Measurements from ENCODE around the gene CADM2. TPM values are rescaled to one million over a fixed set of nuclear protein-coding genes. Genes with fewer than 3 reads are reported as not detected.

Gene CADM2
- total RNA-seq, 6 donors from 2014 or later, result under 0.01 to 4.6 (median 1.2) TPM

DNA sequence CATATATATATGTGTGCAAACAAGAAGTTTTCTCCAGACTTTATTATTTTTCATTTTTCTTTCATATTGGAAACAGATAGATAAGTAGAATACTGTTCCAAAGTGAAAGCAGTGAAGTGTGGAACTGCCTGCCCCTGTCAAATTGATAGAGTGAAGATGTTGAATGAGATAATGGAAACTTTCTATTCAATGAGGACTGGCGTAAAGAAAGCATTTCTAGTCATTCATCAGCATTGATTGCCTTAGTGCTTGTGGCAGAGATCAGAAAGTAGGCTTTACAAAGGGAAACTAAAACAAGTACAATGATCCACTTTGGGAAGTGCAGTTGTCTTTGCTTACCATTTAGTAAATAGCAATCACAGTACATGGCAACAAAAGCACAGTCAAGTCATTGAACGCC, 300.0 kb downstream of the CADM2 start:
- Histone ChIP-seq H3K27ac (no peak overlapping the region), H3K9me3 (no peaks in the 10 kb centered on the region), H3K4me1 (no peaks in the 10 kb centered on the region), H3K27me3 (no peaks in the 10 kb centered on the region), H3K4me3 (no peak overlapping the region), H3K36me3 (no peaks in the 10 kb centered on the region)
- WGBS, 2 donors, result 72 to 76% methylated on average over 2 of the region's 2 CpGs
- no peak for DNase-seq
- no peak for ATAC-seq (ENCODE audit: low FRiP score in 2 of 2)
- TF ChIP-seq, protein P1, sequence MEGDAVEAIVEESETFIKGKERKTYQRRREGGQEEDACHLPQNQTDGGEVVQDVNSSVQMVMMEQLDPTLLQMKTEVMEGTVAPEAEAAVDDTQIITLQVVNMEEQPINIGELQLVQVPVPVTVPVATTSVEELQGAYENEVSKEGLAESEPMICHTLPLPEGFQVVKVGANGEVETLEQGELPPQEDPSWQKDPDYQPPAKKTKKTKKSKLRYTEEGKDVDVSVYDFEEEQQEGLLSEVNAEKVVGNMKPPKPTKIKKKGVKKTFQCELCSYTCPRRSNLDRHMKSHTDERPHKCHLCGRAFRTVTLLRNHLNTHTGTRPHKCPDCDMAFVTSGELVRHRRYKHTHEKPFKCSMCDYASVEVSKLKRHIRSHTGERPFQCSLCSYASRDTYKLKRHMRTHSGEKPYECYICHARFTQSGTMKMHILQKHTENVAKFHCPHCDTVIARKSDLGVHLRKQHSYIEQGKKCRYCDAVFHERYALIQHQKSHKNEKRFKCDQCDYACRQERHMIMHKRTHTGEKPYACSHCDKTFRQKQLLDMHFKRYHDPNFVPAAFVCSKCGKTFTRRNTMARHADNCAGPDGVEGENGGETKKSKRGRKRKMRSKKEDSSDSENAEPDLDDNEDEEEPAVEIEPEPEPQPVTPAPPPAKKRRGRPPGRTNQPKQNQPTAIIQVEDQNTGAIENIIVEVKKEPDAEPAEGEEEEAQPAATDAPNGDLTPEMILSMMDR (IDR thresholded peaks at IDR 0.05), result no peak
- TF ChIP-seq EP300 (IDR thresholded peaks at IDR 0.05), result no peak
- TF ChIP-seq POLR2AphosphoS5 (IDR thresholded peaks at IDR 0.05), result no peak
- TF ChIP-seq POLR2A (IDR thresholded peaks at IDR 0.05), result no peak

DNA sequence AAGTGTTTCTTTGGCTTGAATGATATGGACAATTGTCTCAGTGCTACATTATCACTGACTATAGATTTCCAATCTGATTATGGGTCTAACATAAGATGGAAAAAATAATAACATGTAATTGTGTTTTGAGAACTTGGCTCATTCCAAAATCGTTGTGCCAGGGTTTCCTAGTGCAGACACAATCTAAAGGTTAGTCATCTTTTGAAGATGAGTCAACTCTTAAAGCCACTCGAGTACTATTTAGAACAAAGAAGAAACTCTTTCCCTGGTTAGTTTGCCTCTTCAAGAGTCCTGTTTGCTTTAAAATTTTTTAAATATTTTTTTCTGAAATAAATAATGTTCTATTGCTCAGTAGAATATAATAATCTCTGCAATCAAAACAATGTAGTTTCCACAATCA, 301.0 kb downstream of the CADM2 start:
- no peaks in the 10 kb centered on the region for H3K36me3 ChIP-seq
- WGBS, 2 donors, result 67 to 68% methylated on average over 2 of the region's 2 CpGs
- TF ChIP-seq EP300 (IDR thresholded peaks at IDR 0.05) (no peak), POLR2A (IDR thresholded peaks at IDR 0.05) (no peak), POLR2AphosphoS5 (IDR thresholded peaks at IDR 0.05) (no peak)
- TF ChIP-seq, protein P1 (IDR thresholded peaks at IDR 0.05), result no peak
- no peaks in the 10 kb centered on the region for H3K4me1 ChIP-seq
- DNase-seq (no peak), ATAC-seq (ENCODE audit: low FRiP score in 2 of 2) (no peak)
- no peak overlapping the region for H3K27ac ChIP-seq
- H3K4me3 ChIP-seq, result no peak overlapping the region
- H3K27me3 ChIP-seq, result no peaks in the 10 kb centered on the region
- H3K9me3 ChIP-seq, result no peaks in the 10 kb centered on the region

DNA sequence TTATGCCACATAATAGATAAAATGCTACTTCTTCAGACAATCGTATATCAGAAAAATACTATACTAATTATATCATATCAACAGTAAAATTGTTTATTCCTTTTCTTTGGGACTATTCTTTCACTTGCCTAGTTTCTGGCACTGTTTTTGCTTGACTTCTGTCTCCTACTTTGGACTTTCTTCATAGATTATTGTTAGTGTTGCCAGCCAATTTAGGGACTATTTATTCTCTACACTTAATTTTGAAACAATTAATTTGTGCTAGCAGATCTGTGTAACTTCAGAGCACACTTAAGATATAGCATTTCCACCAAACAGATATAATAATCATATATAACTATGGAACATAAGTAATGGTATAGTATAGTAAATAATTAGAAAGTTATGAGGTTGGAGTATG, 305.6 kb downstream of the CADM2 start:
- H3K36me3 ChIP-seq, result no peaks in the 10 kb centered on the region
- ATAC-seq (ENCODE audit: low FRiP score in 2 of 2), result no peak
- TF ChIP-seq, protein P1 (IDR thresholded peaks at IDR 0.05), result no peak
- TF ChIP-seq POLR2A (IDR thresholded peaks at IDR 0.05) (no peak), POLR2AphosphoS5 (IDR thresholded peaks at IDR 0.05) (no peak), EP300 (IDR thresholded peaks at IDR 0.05) (no peak)
- no peak overlapping the region for H3K27ac ChIP-seq
- H3K4me3 ChIP-seq, result no peak overlapping the region
- no peaks in the 10 kb centered on the region for H3K4me1 ChIP-seq
- no peaks in the 10 kb centered on the region for H3K27me3 ChIP-seq
- no peak for DNase-seq
- 55 to 72% methylated on average over 1 of the region's 1 CpG for WGBS, 2 donors
- no peaks in the 10 kb centered on the region for H3K9me3 ChIP-seq

DNA sequence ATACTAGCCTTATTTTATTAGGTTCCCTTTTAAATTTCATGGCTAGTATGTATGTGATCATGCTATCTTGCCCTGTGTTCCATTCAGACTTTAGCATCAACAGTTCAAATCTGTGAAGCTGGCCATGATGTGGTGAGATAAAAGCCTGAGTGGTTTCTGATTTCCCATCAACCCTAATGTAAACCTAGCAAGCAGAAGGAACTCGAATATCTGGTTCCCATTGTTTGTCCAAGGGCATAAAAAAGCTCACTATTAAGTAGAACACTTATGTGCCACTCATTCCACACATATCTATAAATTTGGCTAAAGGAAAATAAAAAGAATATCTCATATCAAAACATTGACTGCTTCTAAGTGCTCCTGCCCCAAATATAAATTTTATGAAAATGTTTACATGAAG, 311.7 kb downstream of the CADM2 start:
- no peaks in the 10 kb centered on the region for H3K4me1 ChIP-seq
- 7 to 10% methylated on average over 1 of the region's 1 CpG for WGBS, 2 donors
- no peak overlapping the region for H3K4me3 ChIP-seq
- DNase-seq (no peak), ATAC-seq (ENCODE audit: low FRiP score in 2 of 2) (no peak)
- no peaks in the 10 kb centered on the region for H3K36me3 ChIP-seq
- H3K27me3 ChIP-seq, result no peaks in the 10 kb centered on the region
- H3K27ac ChIP-seq, result no peak overlapping the region
- no peaks in the 10 kb centered on the region for H3K9me3 ChIP-seq
- TF ChIP-seq POLR2AphosphoS5 (IDR thresholded peaks at IDR 0.05) (no peak), EP300 (IDR thresholded peaks at IDR 0.05) (no peak), POLR2A (IDR thresholded peaks at IDR 0.05) (no peak)
- TF ChIP-seq, protein P1 (IDR thresholded peaks at IDR 0.05), result no peak

DNA sequence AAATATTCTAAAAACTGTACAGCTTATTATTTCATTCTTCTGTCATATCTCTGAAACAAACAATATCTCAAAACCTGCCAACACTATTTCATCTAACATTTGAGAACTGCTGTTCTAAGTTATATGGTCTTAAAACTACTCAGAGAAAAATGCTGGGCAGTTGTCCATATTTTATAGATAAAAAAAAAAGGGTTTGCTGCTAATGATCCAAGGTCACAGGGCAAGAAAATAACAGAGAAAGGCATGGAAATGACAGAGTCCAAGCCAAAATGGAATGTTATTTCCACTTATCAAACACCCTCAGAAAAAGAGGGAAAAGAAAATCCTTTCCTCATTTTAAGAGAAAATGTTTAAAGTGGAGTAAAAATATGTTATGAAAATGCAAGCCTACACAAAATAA, 313.1 kb downstream of the CADM2 start:
- no peak for DNase-seq
- ATAC-seq (ENCODE audit: low FRiP score in 2 of 2), result no peak
- no peak overlapping the region for H3K4me3 ChIP-seq

More for the DNA sequence above, 313.1 kb downstream of the CADM2 start:
- Histone ChIP-seq H3K27ac (no peak overlapping the region), H3K4me1 (no peaks in the 10 kb centered on the region), H3K9me3 (no peaks in the 10 kb centered on the region), H3K36me3 (no peaks in the 10 kb centered on the region), H3K27me3 (no peaks in the 10 kb centered on the region)
- TF ChIP-seq EP300 (IDR thresholded peaks at IDR 0.05) (no peak), POLR2A (IDR thresholded peaks at IDR 0.05) (no peak), POLR2AphosphoS5 (IDR thresholded peaks at IDR 0.05) (no peak)
- TF ChIP-seq, protein P1 (IDR thresholded peaks at IDR 0.05), result no peak

Data from upper lobe of left lung (tissue), 6 donors.